HEK293T (cell line): ENCODE data around the gene ANO2.
"Not testable (repeated sequence)": the region's sequence is repeated elsewhere in the genome, so short reads cannot be mapped to it uniquely, and the experiment has no call there.

Experiments
- CTCF ChIA-PET: fragments of 350-600 bp; formaldehyde crosslinking; extraction: SDS; loops from one replicate; lab custom pipeline; 2021; ENCODE audit warnings: antibody characterized with exemption, inconsistent platforms; lab: Yijun Ruan, JAX
- POLR2A ChIA-PET: fragments of 350-600 bp; formaldehyde crosslinking; extraction: SDS; loops from one replicate; lab custom pipeline; 2020; ENCODE audit warnings: antibody characterized with exemption, inconsistent platforms; lab: Yijun Ruan, JAX
- DNase-seq: peaks from one replicate; pipeline ENCODE4 v3.0.0; 2012; ENCODE audit warnings: mixed read lengths; ENCODE audit errors: extremely low spot score
- ARNT ChIP-seq: fragments of 450-650 bp; IDR thresholded peaks from 2 replicates; pipeline ENCODE4 v1.6.1; 2017; ENCODE audit warnings: mild to moderate bottlenecking
- BHLHE40 ChIP-seq: fragments of 450-650 bp; IDR thresholded peaks from 2 replicates; pipeline ENCODE4 v1.6.1; 2016; ENCODE audit warnings: mild to moderate bottlenecking, moderate library complexity, borderline replicate concordance
- CTBP1 ChIP-seq: fragments of 450-650 bp; IDR thresholded peaks from 2 replicates; pipeline ENCODE4 v1.6.1; 2016; ENCODE audit warnings: borderline replicate concordance
- ELF4 ChIP-seq: fragments of 450-650 bp; IDR thresholded peaks from 2 replicates; pipeline ENCODE4 v1.6.1; 2017; ENCODE audit warnings: antibody characterized with exemption
- FOXA1 ChIP-seq: fragments of 450-650 bp; IDR thresholded peaks from 2 replicates; pipeline ENCODE4 v1.6.1; 2016; ENCODE audit warnings: mild to moderate bottlenecking
- FOXK2 ChIP-seq: fragments of 450-650 bp; IDR thresholded peaks from 2 replicates; pipeline ENCODE4 v1.6.1; 2016; ENCODE audit warnings: mild to moderate bottlenecking
- FOXM1 ChIP-seq: fragments of 450-650 bp; IDR thresholded peaks from 2 replicates; pipeline ENCODE4 v1.6.1; 2017; ENCODE audit warnings: mild to moderate bottlenecking, borderline replicate concordance
- HDGF ChIP-seq: fragments of 450-650 bp; IDR thresholded peaks from 2 replicates; pipeline ENCODE4 v1.6.1; 2017; ENCODE audit warnings: antibody characterized with exemption, borderline replicate concordance
- L3MBTL2 ChIP-seq: fragments of 450-650 bp; conservative IDR thresholded peaks from 2 replicates; pipeline ENCODE4 v1.6.1; 2016; ENCODE audit warnings: mild to moderate bottlenecking
- LEF1 ChIP-seq: fragments of 450-650 bp; IDR thresholded peaks from 2 replicates; pipeline ENCODE4 v1.6.1; 2017; ENCODE audit warnings: mild to moderate bottlenecking, borderline replicate concordance
- NFRKB ChIP-seq: fragments of 450-650 bp; IDR thresholded peaks from 2 replicates; pipeline ENCODE4 v1.6.1; 2016; ENCODE audit warnings: mild to moderate bottlenecking, moderate library complexity
- SP1 ChIP-seq: fragments of 450-650 bp; IDR thresholded peaks from 2 replicates; pipeline ENCODE4 v1.6.1; 2017
- SUZ12 ChIP-seq: fragments of 450-650 bp; IDR thresholded peaks from 2 replicates; pipeline ENCODE4 v1.6.1; 2016; ENCODE audit warnings: mild to moderate bottlenecking
- TARDBP ChIP-seq: fragments of 450-650 bp; IDR thresholded peaks from 2 replicates; pipeline ENCODE4 v1.6.1; 2016
- ZNF384 ChIP-seq: fragments of 450-650 bp; IDR thresholded peaks from 2 replicates; pipeline ENCODE4 v1.6.1; 2016
- TF ChIP-seq, protein P1 (sequence below): fragments of 450-650 bp; IDR thresholded peaks from 2 replicates; pipeline ENCODE4 v1.6.1; 2016

Gene ANO2

GRCh38 chr12:5899675-5900074 lies 45.4 kb downstream of the ANO2 start:
- DNase-seq: no peak
- TF ChIP-seq FOXK2 (no peak), SP1 (no peak), TARDBP (no peak), FOXM1 (no peak), ARNT (no peak), NFRKB (no peak), L3MBTL2 (no peak), CTBP1 (no peak), ELF4 (no peak), SUZ12 (no peak), LEF1 (no peak), BHLHE40 (no peak), HDGF (no peak), ZNF384 (no peak), FOXA1 (no peak)
- TF ChIP-seq, protein P1, sequence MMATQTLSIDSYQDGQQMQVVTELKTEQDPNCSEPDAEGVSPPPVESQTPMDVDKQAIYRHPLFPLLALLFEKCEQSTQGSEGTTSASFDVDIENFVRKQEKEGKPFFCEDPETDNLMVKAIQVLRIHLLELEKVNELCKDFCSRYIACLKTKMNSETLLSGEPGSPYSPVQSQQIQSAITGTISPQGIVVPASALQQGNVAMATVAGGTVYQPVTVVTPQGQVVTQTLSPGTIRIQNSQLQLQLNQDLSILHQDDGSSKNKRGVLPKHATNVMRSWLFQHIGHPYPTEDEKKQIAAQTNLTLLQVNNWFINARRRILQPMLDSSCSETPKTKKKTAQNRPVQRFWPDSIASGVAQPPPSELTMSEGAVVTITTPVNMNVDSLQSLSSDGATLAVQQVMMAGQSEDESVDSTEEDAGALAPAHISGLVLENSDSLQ: no peak
- CTCF ChIA-PET: no interaction called here
- POLR2A ChIA-PET: no interaction called here

GRCh38 chr12:5898874-5899273 lies 46.2 kb downstream of the ANO2 start:
- CTCF ChIA-PET: interaction anchor here (0.7 kb wide), 1 partner anchor 140 kb away, joined by 3 read pairs; no protein-coding TSS in a partner anchor
- no peak for DNase-seq
- TF ChIP-seq FOXM1 (no peak), HDGF (no peak), NFRKB (no peak), BHLHE40 (no peak), FOXK2 (no peak), ARNT (no peak), ELF4 (no peak), CTBP1 (no peak), TARDBP (no peak), L3MBTL2 (no peak), FOXA1 (no peak), SP1 (no peak), LEF1 (no peak), ZNF384 (no peak)
- TF ChIP-seq, protein P1: no peak
- POLR2A ChIA-PET: no interaction called here

GRCh38 chr12:5889381-5890047 lies 55.5 kb downstream of the ANO2 start:
- POLR2A ChIA-PET: no interaction called here
- CTCF ChIA-PET: no interaction called here
- no peak for TF ChIP-seq NFRKB
- TF ChIP-seq LEF1: no peak
- TF ChIP-seq, protein P1: no peak
- TF ChIP-seq FOXK2: no peak
- no peak for TF ChIP-seq HDGF
- no peak for TF ChIP-seq L3MBTL2
- TF ChIP-seq TARDBP: no peak
- TF ChIP-seq SUZ12: no peak
- no peak for TF ChIP-seq SP1
- peak; percentile 27 for DNase-seq

DNA sequence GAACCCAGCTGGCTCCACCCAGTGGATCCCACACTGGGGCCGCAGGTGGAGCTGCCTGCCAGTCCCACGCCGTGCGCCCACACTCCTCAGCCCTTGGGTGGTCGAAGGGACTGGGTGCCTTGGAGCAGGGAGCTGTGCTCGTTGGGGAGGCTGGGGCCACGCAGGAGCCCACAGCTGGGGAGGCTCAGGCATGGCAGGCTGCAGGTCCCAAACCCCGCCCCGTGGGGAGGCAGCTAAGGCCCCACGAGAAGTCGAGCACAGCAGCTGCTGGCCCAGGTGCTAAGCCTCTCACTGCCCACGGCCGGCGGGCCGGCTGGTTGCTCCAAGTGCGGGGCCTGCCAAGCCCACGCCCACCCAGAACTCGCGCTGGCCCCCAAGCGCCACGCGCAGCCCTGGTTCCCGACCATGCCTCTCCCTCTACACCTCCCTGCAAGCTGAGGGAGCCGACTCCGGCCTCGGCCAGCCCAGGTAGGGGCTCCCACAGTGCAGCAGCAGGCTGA lies 56.2 kb downstream of the ANO2 start:
- no peak for TF ChIP-seq NFRKB
- no peak for TF ChIP-seq SUZ12
- no peak for TF ChIP-seq FOXM1
- TF ChIP-seq LEF1: no peak
- no peak for TF ChIP-seq ELF4
- TF ChIP-seq FOXA1: no peak
- no peak for TF ChIP-seq ARNT
- TF ChIP-seq, protein P1: no peak
- TF ChIP-seq FOXK2: no peak
- no peak for TF ChIP-seq CTBP1
- TF ChIP-seq BHLHE40: no peak
- no peak for TF ChIP-seq TARDBP
- TF ChIP-seq L3MBTL2: no peak
- TF ChIP-seq HDGF: no peak
- TF ChIP-seq ZNF384: no peak
- no peak for TF ChIP-seq SP1
- ChIA-PET CTCF (no interaction called here), POLR2A (no interaction called here)
- no peak for DNase-seq

DNA sequence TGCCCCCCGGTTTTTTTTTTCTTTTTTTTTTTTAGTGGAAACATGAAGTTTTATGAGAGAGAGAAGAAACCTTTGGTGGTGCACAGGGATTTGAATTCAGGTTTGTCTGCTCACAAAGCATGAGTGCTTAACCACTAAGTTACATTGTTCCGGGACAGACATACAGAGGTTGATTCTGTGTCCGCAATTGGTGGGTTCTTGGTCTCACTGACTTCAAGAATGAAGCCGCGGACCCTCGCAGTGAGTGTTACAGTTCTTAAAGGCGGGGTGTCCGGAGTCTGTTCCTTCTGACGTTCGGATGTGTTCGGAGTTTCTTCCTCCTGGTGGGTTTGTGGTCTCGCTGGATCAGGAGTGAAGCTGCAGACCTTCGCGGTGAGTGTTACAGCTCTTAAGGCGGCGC lies 57.2 kb downstream of the ANO2 start:
- POLR2A ChIA-PET: not testable (repeated sequence)
- CTCF ChIA-PET: interaction anchor here (0.6 kb wide), 1 partner anchor 455 kb away, joined by 5 read pairs; no protein-coding TSS in a partner anchor

GRCh38 chr12:5884866-5885265 lies 60.2 kb downstream of the ANO2 start:
- ChIA-PET CTCF (no interaction called here), POLR2A (no interaction called here)
- no peak for DNase-seq
- TF ChIP-seq FOXA1: no peak
- no peak for TF ChIP-seq CTBP1
- no peak for TF ChIP-seq FOXM1
- TF ChIP-seq LEF1: no peak
- TF ChIP-seq HDGF: no peak
- TF ChIP-seq, protein P1: no peak
- TF ChIP-seq ARNT: no peak
- no peak for TF ChIP-seq SP1
- no peak for TF ChIP-seq NFRKB
- TF ChIP-seq TARDBP: no peak
- no peak for TF ChIP-seq ELF4
- TF ChIP-seq L3MBTL2: no peak
- TF ChIP-seq FOXK2: no peak
- no peak for TF ChIP-seq SUZ12
- TF ChIP-seq BHLHE40: no peak
- TF ChIP-seq ZNF384: no peak

More for the DNA sequence above, 57.2 kb downstream of the ANO2 start:
- DNase-seq: not testable (repeated sequence)
